Measurements from ENCODE around the gene PREP.

- TF ChIP-seq ELF1 (IDR thresholded peaks at IDR 0.05) (no peak), GABPA (IDR thresholded peaks at IDR 0.05; ENCODE audit: low read depth) (no peak)
- TF ChIP-seq, protein P1, sequence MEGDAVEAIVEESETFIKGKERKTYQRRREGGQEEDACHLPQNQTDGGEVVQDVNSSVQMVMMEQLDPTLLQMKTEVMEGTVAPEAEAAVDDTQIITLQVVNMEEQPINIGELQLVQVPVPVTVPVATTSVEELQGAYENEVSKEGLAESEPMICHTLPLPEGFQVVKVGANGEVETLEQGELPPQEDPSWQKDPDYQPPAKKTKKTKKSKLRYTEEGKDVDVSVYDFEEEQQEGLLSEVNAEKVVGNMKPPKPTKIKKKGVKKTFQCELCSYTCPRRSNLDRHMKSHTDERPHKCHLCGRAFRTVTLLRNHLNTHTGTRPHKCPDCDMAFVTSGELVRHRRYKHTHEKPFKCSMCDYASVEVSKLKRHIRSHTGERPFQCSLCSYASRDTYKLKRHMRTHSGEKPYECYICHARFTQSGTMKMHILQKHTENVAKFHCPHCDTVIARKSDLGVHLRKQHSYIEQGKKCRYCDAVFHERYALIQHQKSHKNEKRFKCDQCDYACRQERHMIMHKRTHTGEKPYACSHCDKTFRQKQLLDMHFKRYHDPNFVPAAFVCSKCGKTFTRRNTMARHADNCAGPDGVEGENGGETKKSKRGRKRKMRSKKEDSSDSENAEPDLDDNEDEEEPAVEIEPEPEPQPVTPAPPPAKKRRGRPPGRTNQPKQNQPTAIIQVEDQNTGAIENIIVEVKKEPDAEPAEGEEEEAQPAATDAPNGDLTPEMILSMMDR (IDR thresholded peaks at IDR 0.05), result no peak
Observed at GRCh38 chr6:105253787-105254186, 149.1 kb downstream of the PREP start.

All from SK-N-SH (cell line).